Smooth muscle cell (in vitro differentiated cells): ENCODE results near the gene MYL7. TPM values are rescaled to one million over a fixed set of nuclear protein-coding genes. Genes with fewer than 3 reads are reported as not detected.

Experiments
- DNase-seq: peaks from one replicate; lab custom pipeline; 2025; ENCODE audit not compliant: unreplicated experiment; lab: John Stamatoyannopoulos, UW
- H2AFZ ChIP-seq: fragments of 200-600 bp; sonication (generic); 2 replicates; pipeline ENCODE4 v1.6.0; 2016; ENCODE audit warnings: antibody characterized with exemption, low read depth, mild to moderate bottlenecking
- H3F3A ChIP-seq: fragments of 200-600 bp; sonication (generic); 2 replicates; pipeline ENCODE4 v1.6.0; 2017; ENCODE audit warnings: antibody characterized with exemption, low read depth
- H3K27ac ChIP-seq: fragments of 200-600 bp; sonication (generic); 2 replicates; pipeline ENCODE4 v1.5.1; 2016; ENCODE audit warnings: low read depth, mild to moderate bottlenecking
- H3K27me3 ChIP-seq: fragments of 200-600 bp; sonication (generic); 2 replicates; pipeline ENCODE4 v1.6.1; 2016; ENCODE audit warnings: low read depth, mild to moderate bottlenecking
- H3K36me3 ChIP-seq: fragments of 200-600 bp; sonication (generic); 2 replicates; pipeline ENCODE4 v1.5.1; 2016; ENCODE audit warnings: low read depth
- H3K4me1 ChIP-seq: fragments of 200-600 bp; sonication (generic); 2 replicates; pipeline ENCODE4 v1.5.1; 2016; ENCODE audit warnings: low read depth
- H3K4me2 ChIP-seq: fragments of 200-600 bp; sonication (generic); 2 replicates; pipeline ENCODE4 v1.6.0; 2016; ENCODE audit warnings: mild to moderate bottlenecking
- H3K4me3 ChIP-seq: fragments of 200-600 bp; sonication (generic); 2 replicates; pipeline ENCODE4 v1.5.1; 2016; ENCODE audit warnings: mild to moderate bottlenecking
- H3K79me2 ChIP-seq: fragments of 200-600 bp; sonication (generic); 2 replicates; pipeline ENCODE4 v1.6.0; 2016; ENCODE audit warnings: low read depth, mild to moderate bottlenecking
- H3K9ac ChIP-seq: fragments of 200-600 bp; sonication (generic); 2 replicates; pipeline ENCODE4 v1.6.0; 2016; ENCODE audit warnings: low read depth
- H3K9me3 ChIP-seq: fragments of 200-600 bp; sonication (generic); replicated peaks from 2 replicates; pipeline ENCODE4 v1.5.1; 2016; ENCODE audit warnings: low read depth
- H4K20me1 ChIP-seq: fragments of 200-600 bp; sonication (generic); 2 replicates; pipeline ENCODE4 v1.6.0; 2016; ENCODE audit warnings: low read depth
- WGBS: methylation state at CpG from one replicate; pipeline ENCODE4 v1.1.7; 2016; ENCODE audit warnings: low lambda C conversion rate; 5-methylcytosine and 5-hydroxymethylcytosine counted together
- polyA plus RNA-seq: library from polyadenylated mRNA; unstranded; fragments of >200 nt; fragmentation: Nextera tagmentation; extraction: Ambion mirVana; gene quantifications from 2 replicates; pipeline ENCODE4 v1.2.1, GENCODE V29; 2016
- total RNA-seq: library from RNA; depleted of rRNA; stranded (reverse); fragments of >200 nt; gene quantifications from 2 replicates; pipeline ENCODE4 v1.2.3, GENCODE V29; 2014
- TF ChIP-seq, protein P1 (sequence below): fragments of 200-600 bp; sonication (generic); IDR thresholded peaks from 2 replicates; pipeline ENCODE4 v1.5.1; 2017; ENCODE audit warnings: borderline replicate concordance, mild to moderate bottlenecking, antibody characterized with exemption; ENCODE audit not compliant: insufficient read depth, poor library complexity, severe bottlenecking

The MYL7 gene
- total and polyA plus RNA-seq, 2 experiments from 2014 or later = 35.8 to 95.1 TPM

DNA sequence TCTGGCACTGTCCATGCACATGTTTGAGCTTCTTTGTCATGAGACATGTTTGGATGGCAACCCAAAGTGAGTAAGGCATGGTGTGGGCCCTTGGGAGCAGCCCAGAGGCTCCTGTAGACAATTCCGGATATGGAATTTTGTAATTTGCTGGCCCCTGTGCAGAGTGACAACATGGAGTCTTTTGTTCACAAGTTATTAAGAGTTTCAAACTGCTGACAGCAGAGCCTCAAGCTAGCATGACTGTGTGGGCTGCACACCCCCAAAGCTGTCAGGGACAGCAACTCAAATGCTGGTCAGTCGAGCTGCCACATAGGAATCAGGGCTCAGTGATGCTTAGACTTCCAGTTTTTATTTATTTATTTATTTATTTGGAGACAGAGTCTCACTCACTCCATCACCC is 7.0 kb upstream of the MYL7 start:
- Histone ChIP-seq H2AFZ (no peak overlapping the region), H3K27ac (no peak overlapping the region), H3K4me2 (no peak overlapping the region), H3K36me3 (no peaks in the 10 kb centered on the region), H3F3A (no peaks in the 10 kb centered on the region), H3K9ac (no peak overlapping the region), H3K9me3 (no peaks in the 10 kb centered on the region), H4K20me1 (no peaks in the 10 kb centered on the region), H3K79me2 (no peaks in the 10 kb centered on the region), H3K27me3 (peaks cover 7% of the 10 kb centered on the region), H3K4me3 (no peak overlapping the region), H3K4me1 (peaks cover 9% of the 10 kb centered on the region)
- 85% methylated on average over 2 of the region's 2 CpGs for WGBS
- TF ChIP-seq, protein P1, sequence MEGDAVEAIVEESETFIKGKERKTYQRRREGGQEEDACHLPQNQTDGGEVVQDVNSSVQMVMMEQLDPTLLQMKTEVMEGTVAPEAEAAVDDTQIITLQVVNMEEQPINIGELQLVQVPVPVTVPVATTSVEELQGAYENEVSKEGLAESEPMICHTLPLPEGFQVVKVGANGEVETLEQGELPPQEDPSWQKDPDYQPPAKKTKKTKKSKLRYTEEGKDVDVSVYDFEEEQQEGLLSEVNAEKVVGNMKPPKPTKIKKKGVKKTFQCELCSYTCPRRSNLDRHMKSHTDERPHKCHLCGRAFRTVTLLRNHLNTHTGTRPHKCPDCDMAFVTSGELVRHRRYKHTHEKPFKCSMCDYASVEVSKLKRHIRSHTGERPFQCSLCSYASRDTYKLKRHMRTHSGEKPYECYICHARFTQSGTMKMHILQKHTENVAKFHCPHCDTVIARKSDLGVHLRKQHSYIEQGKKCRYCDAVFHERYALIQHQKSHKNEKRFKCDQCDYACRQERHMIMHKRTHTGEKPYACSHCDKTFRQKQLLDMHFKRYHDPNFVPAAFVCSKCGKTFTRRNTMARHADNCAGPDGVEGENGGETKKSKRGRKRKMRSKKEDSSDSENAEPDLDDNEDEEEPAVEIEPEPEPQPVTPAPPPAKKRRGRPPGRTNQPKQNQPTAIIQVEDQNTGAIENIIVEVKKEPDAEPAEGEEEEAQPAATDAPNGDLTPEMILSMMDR = no peak
- no peak for DNase-seq

DNA sequence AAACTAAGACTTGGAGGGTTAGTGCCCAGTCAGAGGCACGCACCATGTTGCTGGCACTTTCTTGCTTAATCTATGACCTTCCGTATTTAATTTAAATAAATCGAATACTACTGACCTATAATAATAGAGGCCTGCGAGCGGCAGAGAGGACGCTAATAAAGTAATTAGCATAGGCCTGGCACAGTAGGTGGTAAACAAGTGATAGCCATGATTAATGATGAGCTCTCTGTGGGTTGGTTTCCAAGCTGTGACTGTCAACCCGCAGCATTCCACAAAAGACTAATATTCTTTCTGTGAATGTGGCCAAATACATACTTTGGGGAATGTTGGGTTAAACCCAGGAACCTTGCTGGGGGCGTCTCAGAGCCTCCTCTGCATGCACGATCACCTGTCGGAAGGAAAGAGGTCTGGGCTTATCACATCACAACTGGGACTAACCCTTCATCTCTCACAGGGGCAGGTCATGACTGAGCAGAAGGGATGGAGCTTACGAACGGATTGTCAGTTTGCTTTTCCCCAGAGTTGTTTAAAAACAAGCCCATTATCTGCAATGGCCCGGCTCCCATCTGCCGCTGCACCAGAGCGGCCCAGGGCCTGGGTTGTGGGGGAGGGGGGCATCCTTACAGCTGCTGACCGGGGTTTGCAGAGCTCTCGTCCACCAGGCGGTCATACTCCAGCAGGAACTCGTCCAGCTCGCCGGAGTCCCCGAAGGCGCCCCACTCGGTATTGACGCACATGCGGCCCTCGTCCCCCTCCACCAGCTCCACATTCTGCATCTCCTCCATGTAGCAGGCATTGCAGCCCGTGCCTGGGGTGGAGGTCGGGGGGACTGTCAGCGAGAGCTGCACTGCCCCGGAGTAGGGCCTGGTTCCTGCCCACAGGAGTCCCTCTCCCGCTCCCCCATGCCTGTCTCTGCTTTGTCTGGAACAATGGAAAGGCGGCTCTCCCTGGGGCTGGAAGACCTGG is 6.2 kb upstream of the MYL7 start:
- no peak overlapping the region for H3K9ac ChIP-seq
- no peaks in the 10 kb centered on the region for H3K9me3 ChIP-seq
- H3K4me2 ChIP-seq = no peak overlapping the region
- H3K36me3 ChIP-seq = no peaks in the 10 kb centered on the region
- H3K27me3 ChIP-seq = peaks cover 7% of the 10 kb centered on the region
- H4K20me1 ChIP-seq = no peaks in the 10 kb centered on the region
- peaks cover 9% of the 10 kb centered on the region for H3K4me1 ChIP-seq
- H3K4me3 ChIP-seq = no peak overlapping the region
- H3K27ac ChIP-seq = no peak overlapping the region
- H2AFZ ChIP-seq = no peak overlapping the region
- no peak for DNase-seq
- no peaks in the 10 kb centered on the region for H3F3A ChIP-seq
- H3K79me2 ChIP-seq = no peaks in the 10 kb centered on the region
- TF ChIP-seq, protein P1 = no peak
- 76% methylated on average over 33 of the region's 33 CpGs for WGBS

DNA sequence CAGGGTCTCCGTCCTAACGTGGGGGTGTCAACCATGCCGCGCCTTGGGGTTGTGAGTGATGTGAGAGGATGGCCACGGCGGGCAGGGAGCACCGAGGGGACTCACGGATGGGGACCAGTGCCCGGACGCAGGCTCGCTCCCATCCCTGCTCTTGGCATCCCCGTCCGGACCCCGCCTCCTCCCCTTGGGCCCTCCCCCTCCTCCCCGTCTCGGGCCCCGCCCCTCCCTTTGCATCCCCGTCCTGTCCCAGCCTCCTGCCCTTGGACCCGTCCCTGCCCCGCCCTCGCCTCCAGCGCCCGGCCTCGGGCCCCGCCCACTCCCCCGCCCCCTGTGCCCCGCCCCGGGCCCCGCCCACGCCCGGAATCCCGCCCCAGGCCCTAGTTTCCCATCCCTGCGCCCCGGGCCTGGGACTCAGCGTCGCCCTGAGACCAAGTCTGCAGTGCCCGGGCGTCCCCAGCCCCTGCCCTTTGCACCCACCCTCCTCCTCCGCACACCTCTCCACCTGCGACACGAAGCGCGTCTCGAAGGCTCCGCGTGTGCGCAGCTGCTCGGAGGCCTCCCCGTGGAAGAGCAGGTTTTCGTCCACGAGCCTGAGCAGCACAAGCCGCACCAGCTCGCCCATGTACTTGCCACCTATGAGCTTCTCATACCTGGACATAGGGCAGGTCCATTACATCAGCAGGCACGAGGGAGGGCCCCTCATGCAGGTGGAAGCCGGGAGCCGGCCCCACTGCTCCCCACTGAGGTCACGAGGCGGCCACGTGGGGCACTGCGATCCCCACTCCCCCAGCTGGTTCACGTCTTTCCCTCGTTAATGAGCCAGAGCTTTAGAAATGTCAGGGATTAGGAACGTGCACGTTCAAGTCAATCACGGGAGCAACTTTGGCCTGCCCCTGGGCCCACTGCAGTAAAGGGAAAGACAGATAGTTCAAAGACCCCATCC is 5.1 kb upstream of the MYL7 start:
- TF ChIP-seq, protein P1 = no peak

More for the DNA sequence above, 5.1 kb upstream of the MYL7 start:
- H3K27ac ChIP-seq = no peak overlapping the region
- H3F3A ChIP-seq = no peaks in the 10 kb centered on the region
- no peaks in the 10 kb centered on the region for H4K20me1 ChIP-seq
- peak overlapping the region; percentile 93 for H3K4me2 ChIP-seq
- H3K36me3 ChIP-seq = no peaks in the 10 kb centered on the region
- DNase-seq = peak; percentile 41
- peak overlapping the region; percentile 50 for H3K4me3 ChIP-seq
- WGBS = 38% methylated on average over 33 of the region's 65 CpGs
- H2AFZ ChIP-seq = peak overlapping the region; percentile 82
- no peaks in the 10 kb centered on the region for H3K9me3 ChIP-seq
- H3K27me3 ChIP-seq = peaks cover 7% of the 10 kb centered on the region
- H3K4me1 ChIP-seq = peaks cover 9% of the 10 kb centered on the region
- H3K9ac ChIP-seq = no peak overlapping the region
- H3K79me2 ChIP-seq = no peaks in the 10 kb centered on the region
